Measurements from ENCODE around the gene COL5A3. TPM values are rescaled to one million over a fixed set of nuclear protein-coding genes. Genes with fewer than 3 reads are reported as not detected.

COL5A3 gene
- total RNA-seq, 4 donors from 2014 or later, result 41.3 to 102 (median 56.3) TPM

DNA sequence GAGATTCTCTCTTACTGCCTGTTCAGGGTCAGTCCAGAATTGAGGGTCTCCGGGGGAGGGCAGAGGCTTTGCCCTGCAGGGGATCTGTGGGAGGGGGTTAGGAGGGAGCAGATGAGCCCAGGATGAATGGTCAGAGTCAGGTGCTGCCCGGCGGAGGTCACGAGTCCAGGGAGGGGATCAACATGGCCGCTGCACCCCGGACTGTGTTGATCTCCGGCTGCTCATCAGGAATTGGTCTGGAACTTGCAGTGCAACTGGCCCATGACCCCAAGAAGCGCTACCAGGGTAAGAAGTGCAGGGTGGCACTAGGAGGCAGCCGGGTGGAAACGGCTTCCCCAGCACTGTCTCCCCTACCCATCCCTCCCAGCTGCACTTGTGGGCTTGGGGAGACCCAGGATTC, 3.0 kb upstream of the COL5A3 start, which contains the start of gene RDH8:
RDH8 (plus strand) TSS at position 168 of the 400 bp plus-strand sequence; CDS start at position 183, 15 bp downstream.
- DNase-seq (ENCODE audit: low spot score in 2 of 2), result no peak
- TF ChIP-seq POLR2A (IDR thresholded peaks at IDR 0.05), result no peak
- no peak for TF ChIP-seq EP300 (IDR thresholded peaks at IDR 0.05)
- TF ChIP-seq, protein P1, sequence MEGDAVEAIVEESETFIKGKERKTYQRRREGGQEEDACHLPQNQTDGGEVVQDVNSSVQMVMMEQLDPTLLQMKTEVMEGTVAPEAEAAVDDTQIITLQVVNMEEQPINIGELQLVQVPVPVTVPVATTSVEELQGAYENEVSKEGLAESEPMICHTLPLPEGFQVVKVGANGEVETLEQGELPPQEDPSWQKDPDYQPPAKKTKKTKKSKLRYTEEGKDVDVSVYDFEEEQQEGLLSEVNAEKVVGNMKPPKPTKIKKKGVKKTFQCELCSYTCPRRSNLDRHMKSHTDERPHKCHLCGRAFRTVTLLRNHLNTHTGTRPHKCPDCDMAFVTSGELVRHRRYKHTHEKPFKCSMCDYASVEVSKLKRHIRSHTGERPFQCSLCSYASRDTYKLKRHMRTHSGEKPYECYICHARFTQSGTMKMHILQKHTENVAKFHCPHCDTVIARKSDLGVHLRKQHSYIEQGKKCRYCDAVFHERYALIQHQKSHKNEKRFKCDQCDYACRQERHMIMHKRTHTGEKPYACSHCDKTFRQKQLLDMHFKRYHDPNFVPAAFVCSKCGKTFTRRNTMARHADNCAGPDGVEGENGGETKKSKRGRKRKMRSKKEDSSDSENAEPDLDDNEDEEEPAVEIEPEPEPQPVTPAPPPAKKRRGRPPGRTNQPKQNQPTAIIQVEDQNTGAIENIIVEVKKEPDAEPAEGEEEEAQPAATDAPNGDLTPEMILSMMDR (IDR thresholded peaks at IDR 0.05), result no peak
- Histone ChIP-seq H3K27ac (peak within 1 kb of the TSS in 3 of 4 donors; percentile 25 to 91 (median 90)), H3K27me3 (peaks cover 0 to 11% of the 10 kb centered on the region in 2 donors), H3K4me3 (no peak within 1 kb of the TSS), H3K36me3 (no peaks in the 10 kb centered on the region), H3K4me1 (peaks cover 3 to 51% (median 13%) of the 10 kb centered on the region in 4 donors), H3K9me3 (no peaks in the 10 kb centered on the region)
- 47 to 49% methylated on average over 10 of the region's 10 CpGs for WGBS, 2 donors

DNA sequence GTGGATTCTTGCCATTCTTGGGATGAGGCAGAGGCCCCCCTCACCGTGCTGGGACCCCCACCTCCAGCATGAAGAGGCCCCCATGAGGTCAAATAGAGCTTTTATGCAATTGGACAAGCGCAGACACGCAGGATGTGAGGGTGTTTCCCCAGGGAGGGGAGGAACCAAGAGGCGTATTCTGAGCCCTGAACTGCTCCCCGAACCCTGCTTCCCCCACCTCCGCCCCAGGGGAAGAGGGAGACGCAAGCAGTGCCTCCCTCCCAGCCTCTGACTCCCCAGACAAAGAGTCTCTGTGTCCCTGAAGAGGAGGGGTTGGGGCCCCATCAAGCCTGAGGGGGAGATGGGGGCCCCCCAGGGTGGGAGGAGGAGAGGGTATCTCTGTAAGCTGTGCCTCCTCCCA, 1.7 kb upstream of the COL5A3 start:
- Histone ChIP-seq H3K4me1 (peaks cover 3 to 64% (median 23%) of the 10 kb centered on the region in 4 donors), H3K27ac (peak overlapping the region in 2 of 4 donors; percentile 90 to 91), H3K4me3 (no peak overlapping the region), H3K36me3 (no peaks in the 10 kb centered on the region), H3K9me3 (no peaks in the 10 kb centered on the region), H3K27me3 (peaks cover 0 to 11% of the 10 kb centered on the region in 2 donors)
- 28 to 33% methylated on average over 7 of the region's 7 CpGs for WGBS, 2 donors
- TF ChIP-seq, protein P1 (IDR thresholded peaks at IDR 0.05), result no peak
- TF ChIP-seq POLR2A (IDR thresholded peaks at IDR 0.05) (no peak), EP300 (IDR thresholded peaks at IDR 0.05) (peak in 1 of 2 donors; percentile 13)
- no peak for DNase-seq (ENCODE audit: low spot score in 2 of 2)

DNA sequence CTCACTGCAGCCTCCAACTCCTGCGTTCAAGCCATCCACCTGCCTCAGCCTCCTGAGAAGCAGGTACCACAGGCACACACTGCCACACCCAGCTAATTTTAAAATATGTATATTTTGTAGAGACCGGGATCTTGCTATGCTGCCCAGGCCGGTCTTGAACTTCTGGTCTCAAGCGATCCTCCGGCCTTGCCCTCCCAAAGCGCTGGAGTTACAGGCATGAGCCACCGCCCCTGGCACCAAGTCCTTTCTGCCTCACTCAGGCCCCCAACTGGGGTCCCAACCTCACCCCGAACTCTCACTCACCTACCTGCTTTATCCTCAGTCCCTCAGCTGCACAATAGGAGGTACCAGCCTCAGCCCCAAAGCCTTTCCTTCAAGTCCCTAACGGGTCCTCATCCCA, 635 bp upstream of the COL5A3 start:
- Histone ChIP-seq H3K9me3 (no peaks in the 10 kb centered on the region), H3K27ac (peak overlapping the region; percentile 5 to 91 (median 75)), H3K4me1 (peaks cover 3 to 75% (median 26%) of the 10 kb centered on the region in 4 donors), H3K27me3 (peaks cover 0 to 11% of the 10 kb centered on the region in 2 donors), H3K4me3 (peak overlapping the region in 2 of 4 donors; percentile 66 to 80), H3K36me3 (no peaks in the 10 kb centered on the region)
- DNase-seq (ENCODE audit: low spot score in 2 of 2), result no peak
- 75 to 76% methylated on average over 9 of the region's 9 CpGs for WGBS, 2 donors
- TF ChIP-seq, protein P1 (IDR thresholded peaks at IDR 0.05), result no peak
- TF ChIP-seq EP300 (IDR thresholded peaks at IDR 0.05), result no peak
- no peak for TF ChIP-seq POLR2A (IDR thresholded peaks at IDR 0.05)

DNA sequence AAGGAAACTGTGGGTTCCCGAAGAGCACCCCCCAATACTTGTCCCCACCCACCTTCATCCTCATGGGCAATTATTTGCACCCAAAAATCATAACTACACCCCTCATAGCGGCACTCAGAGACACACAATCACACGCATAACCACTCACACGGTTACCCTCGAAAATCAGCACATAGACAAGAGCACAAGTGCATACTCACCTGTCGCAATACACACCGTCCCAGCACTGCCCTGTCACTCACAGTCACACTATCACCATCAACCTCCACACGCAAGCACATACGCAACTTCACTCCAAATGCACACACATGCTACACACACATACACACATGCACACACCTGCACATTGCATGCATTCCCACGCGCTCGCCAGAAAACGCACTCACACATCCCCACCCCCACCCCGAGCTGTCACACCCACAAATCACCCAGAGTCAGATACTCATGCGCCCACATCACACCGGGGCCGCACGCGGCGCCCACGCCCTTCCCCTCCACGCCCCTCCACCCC, 535 bp downstream of the COL5A3 start:
- Histone ChIP-seq H3K27ac (peak overlapping the region; percentile 60 to 91 (median 80)), H3K4me3 (peak overlapping the region; percentile 51 to 80 (median 61)), H3K4me1 (peaks cover 3 to 85% (median 34%) of the 10 kb centered on the region in 4 donors), H3K36me3 (peaks cover 0 to 9% (median 0%) of the 10 kb centered on the region in 3 donors), H3K9me3 (no peaks in the 10 kb centered on the region), H3K27me3 (peaks cover 0 to 11% of the 10 kb centered on the region in 2 donors)
- TF ChIP-seq, protein P1 (IDR thresholded peaks at IDR 0.05), result no peak
- TF ChIP-seq POLR2A (IDR thresholded peaks at IDR 0.05) (no peak), EP300 (IDR thresholded peaks at IDR 0.05) (no peak)
- DNase-seq (ENCODE audit: low spot score in 2 of 2), result no peak
- 1 to 5% methylated on average over 17 to 22 of the region's 22 CpGs for WGBS, 2 donors

DNA sequence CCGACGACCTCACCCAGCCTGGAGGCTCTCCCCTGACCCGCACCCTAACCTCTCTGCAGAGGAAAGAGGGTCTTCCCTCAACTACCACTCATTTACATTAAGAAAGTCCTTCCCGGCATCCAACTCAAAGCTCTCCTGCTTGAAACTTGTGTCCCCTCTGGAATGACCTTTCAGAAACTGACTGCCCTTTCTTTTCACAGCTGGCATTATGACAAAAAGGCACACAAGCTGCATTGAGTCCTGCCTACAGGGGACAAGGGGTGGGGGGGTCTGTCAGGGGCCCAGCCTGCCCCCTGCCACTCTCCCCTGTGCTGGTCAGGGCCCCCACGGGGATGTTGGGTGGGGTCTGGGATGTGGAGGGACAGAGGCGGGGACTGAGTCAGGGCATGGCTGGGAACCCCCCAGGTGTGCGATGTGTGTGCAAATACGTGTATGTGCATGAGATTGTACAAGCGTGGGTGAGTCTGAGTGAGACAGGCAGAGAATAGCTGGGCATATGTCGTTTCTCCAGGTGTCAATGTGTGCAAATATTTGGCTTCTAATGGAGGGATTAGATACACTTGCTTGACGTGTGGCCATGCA, 2.0 kb downstream of the COL5A3 start:
- Histone ChIP-seq H3K9me3 (no peaks in the 10 kb centered on the region), H3K4me3 (peak overlapping the region in 2 of 4 donors; percentile 7 to 80), H3K36me3 (peaks cover 0 to 23% (median 0%) of the 10 kb centered on the region in 3 donors), H3K4me1 (peaks cover 3 to 77% (median 34%) of the 10 kb centered on the region in 4 donors), H3K27ac (peak overlapping the region; percentile 70 to 91 (median 80)), H3K27me3 (peaks cover 0 to 11% of the 10 kb centered on the region in 2 donors)
- DNase-seq (ENCODE audit: low spot score in 2 of 2), result no peak
- WGBS, 2 donors, result 11 to 19% methylated on average over 10 to 11 of the region's 11 CpGs
- TF ChIP-seq, protein P1 (IDR thresholded peaks at IDR 0.05), result no peak
- TF ChIP-seq POLR2A (IDR thresholded peaks at IDR 0.05), result no peak
- no peak for TF ChIP-seq EP300 (IDR thresholded peaks at IDR 0.05)
